ENCODE data around the gene PPM1L. TPM values are rescaled to one million over a fixed set of nuclear protein-coding genes. Genes with fewer than 3 reads are reported as not detected.
"Not testable (repeated sequence)": the region's sequence is repeated elsewhere in the genome, so short reads cannot be mapped to it uniquely, and the experiment has no call there.

The PPM1L gene
- total and polyA plus RNA-seq, 2 of the 13 experiments (the other 11 are each of a cell fraction or from before 2014, with no cell fraction given): 0.22 to 1.4 TPM

DNA sequence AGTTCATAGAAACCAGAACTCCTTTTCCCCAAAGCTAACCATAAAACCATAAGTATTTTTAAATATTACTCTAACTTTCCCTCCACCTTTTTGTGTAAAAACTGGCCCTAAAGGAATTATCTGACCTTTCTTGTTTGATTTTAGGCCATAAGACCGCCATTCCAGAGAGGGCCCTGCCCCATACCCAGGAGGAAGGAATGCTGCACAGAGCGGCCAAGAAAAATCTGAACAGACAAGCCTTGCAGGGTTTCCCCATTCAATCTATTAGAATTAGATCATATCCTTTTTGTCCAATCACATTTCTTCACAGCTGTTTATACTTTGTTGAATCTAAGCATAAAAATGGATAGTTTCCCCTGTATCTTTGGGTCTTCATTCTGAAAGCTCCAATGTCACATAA, 252.1 kb downstream of the PPM1L start (continued):
- TF ChIP-seq MTA1 (CRISPR knock-in tag; IDR thresholded peaks at IDR 0.05; ENCODE audit: borderline replicate concordance): no peak
- no peak for TF ChIP-seq ZNF180 (CRISPR knock-in tag; IDR thresholded peaks at IDR 0.05; ENCODE audit: borderline replicate concordance, low read depth)
- TF ChIP-seq, protein P1, sequence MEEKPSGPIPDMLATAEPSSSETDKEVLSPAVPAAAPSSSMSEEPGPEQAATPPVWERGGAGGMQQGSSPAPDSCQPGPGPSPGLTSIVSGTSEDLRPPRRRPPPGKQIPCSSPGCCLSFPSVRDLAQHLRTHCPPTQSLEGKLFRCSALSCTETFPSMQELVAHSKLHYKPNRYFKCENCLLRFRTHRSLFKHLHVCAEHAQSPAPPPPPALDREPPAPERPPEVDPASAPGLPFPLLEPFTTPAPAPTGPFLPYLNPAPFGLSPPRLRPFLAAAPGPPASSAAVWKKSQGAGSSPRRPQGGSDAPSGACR (CRISPR knock-in tag; IDR thresholded peaks at IDR 0.05): no peak

DNA sequence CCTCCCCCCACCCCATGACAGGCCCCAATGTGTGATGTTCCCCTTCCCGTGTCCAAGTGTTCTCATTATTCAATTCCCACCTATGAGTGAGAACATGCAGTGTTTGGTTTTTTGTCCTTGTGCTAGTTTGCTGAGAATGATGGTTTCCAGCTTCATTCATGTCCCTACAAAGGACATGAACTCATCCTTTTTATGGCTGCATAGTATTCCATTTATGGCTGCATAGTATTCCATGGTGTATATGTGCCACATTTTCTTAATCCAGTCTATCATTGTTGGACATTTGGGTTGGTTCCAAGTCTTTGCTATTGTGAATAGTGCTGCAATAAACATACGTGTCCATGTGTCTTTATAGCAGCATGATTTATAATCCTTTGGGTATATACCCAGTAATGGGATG, 254.1 kb downstream of the PPM1L start:
- H3K4me2 ChIP-seq (ENCODE audit: low read depth, low read length); BruUV-seq (replicated peaks); POLR2A ChIA-PET; H3K4me3 ChIP-seq (replicated peaks in 1 of 3; ENCODE audit: insufficient read depth in 1 of 3, low read depth in 2 of 3, low read length in 3 of 3); H3K4me1 ChIP-seq (ENCODE audit: insufficient read depth, low read length); H3K27ac ChIP-seq (ENCODE audit: extremely low read length, insufficient read depth, low read length); H3K9ac ChIP-seq (ENCODE audit: insufficient read depth, low read depth, low read length); H2AFZ ChIP-seq (ENCODE audit: low read length); ATAC-seq; DNase-seq (ENCODE audit: low spot score); H3K9me3 ChIP-seq (ENCODE audit: low read length); CTCF ChIA-PET (ENCODE audit: low intra/inter-chr PET ratio, low total read pairs); H3K36me3 ChIP-seq (replicated peaks in 1 of 2; ENCODE audit: control insufficient read depth in 1 of 2, insufficient read depth in 2 of 2, low read length in 2 of 2); H3K79me2 ChIP-seq (ENCODE audit: insufficient read depth, low read length); H4K20me1 ChIP-seq (ENCODE audit: insufficient read depth, low read length); FAIRE-seq; in situ Hi-C loops (cut with HindIII; ENCODE audit: extremely low pct_ligation_motif_present, low pct_unique_long_range_greater_than_20kb); intact Hi-C loops (cut with micrococcal nuclease; ENCODE audit: unreplicated experiment); H3K27me3 ChIP-seq (ENCODE audit: control insufficient read depth in 1 of 2, insufficient read depth in 2 of 2, low read length in 2 of 2): not testable (repeated sequence)
- 59% methylated on average over 2 of the region's 2 CpGs for WGBS (ENCODE audit: low lambda C conversion rate)

DNA sequence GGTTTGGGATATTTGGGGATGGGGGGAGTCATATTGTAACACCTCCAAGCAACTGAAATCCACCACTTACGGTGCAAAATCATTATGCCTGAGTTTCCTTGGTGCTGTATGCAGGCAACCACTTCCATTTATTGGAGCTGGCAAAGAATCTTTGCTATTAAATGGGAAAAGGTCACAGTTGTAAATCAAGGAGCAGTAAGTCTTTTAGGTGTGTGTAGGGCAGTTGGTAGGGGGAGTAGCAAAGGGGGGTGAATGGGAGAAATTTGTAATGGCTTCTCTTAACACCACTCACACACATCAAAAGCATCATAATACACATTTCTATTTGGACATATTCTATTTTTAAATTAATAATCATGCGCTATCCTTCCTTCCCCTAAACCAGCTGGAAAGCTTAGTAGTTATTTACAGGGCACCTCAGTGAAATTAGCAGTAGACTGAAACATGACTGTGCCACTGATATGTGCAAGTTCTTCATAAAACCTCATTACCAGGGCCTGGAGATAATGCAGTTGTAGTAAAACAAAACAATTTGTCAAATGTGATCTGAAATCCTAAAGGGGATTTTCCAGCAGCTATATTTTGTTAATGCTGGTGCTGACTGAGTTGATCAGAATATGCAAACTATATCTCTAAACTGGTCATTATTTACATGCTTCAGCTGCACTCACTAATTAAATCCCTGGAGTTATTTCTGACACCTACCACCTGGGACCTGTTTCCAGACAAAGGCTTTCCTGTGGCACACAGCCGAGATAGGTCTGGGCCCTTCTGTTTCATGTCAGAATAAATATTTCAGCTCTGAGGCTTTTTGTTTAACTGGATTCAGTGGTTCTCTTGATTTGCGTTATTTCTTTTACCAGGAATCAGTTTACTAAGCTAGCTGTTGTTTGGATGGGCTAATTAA, 259.1 kb downstream of the PPM1L start:
- in situ Hi-C loops (cut with HindIII; ENCODE audit: extremely low pct_ligation_motif_present, low pct_unique_long_range_greater_than_20kb) (no loop called here), intact Hi-C loops (cut with micrococcal nuclease; ENCODE audit: unreplicated experiment) (no loop called here)
- Histone ChIP-seq H3K9me3 (ENCODE audit: low read length) (no peaks in the 10 kb centered on the region), H3K4me1 (ENCODE audit: insufficient read depth, low read length) (no peaks in the 10 kb centered on the region), H4K20me1 (ENCODE audit: insufficient read depth, low read length) (no peaks in the 10 kb centered on the region), H3K79me2 (ENCODE audit: insufficient read depth, low read length) (no peaks in the 10 kb centered on the region), H3K4me2 (ENCODE audit: low read depth, low read length) (no peak overlapping the region), H3K27me3 (ENCODE audit: control insufficient read depth in 1 of 2, insufficient read depth in 2 of 2, low read length in 2 of 2) (no peaks in the 10 kb centered on the region), H3K27ac (ENCODE audit: extremely low read length, insufficient read depth, low read length) (no peak overlapping the region), H2AFZ (ENCODE audit: low read length) (no peak overlapping the region), H3K4me3 (replicated peaks in 1 of 3; ENCODE audit: insufficient read depth in 1 of 3, low read depth in 2 of 3, low read length in 3 of 3) (no peak overlapping the region), H3K36me3 (replicated peaks in 1 of 2; ENCODE audit: control insufficient read depth in 1 of 2, insufficient read depth in 2 of 2, low read length in 2 of 2) (no peaks in the 10 kb centered on the region), H3K9ac (ENCODE audit: insufficient read depth, low read depth, low read length) (no peak overlapping the region)
- no TSS peak for BruUV-seq (replicated peaks)
- DNase-seq (ENCODE audit: low spot score): no peak
- no peak for TF ChIP-seq DNMT1 (CRISPR knock-in tag; IDR thresholded peaks at IDR 0.05)
- ChIA-PET POLR2A (no interaction called here), CTCF (ENCODE audit: low intra/inter-chr PET ratio, low total read pairs) (no interaction called here)
- no peak for FAIRE-seq
- 52% methylated on average over 4 of the region's 4 CpGs for WGBS (ENCODE audit: low lambda C conversion rate)
- no peak for ATAC-seq

Measured in HepG2 (cell line).